Activated CD4-positive, alpha-beta T cell treated with anti-CD3 and anti-CD28 coated beads, Interleukin-2, amount 50 U/mL, for 16 hours (primary cell): ENCODE results near the gene RNPEPL1.
"Not testable (repeated sequence)": the region's sequence is repeated elsewhere in the genome, so short reads cannot be mapped to it uniquely, and the experiment has no call there.

Experiments
- DNase-seq: peaks from one replicate; pipeline ENCODE4 v3.0.0-alpha.2; 2020

RNPEPL1 gene

DNA sequence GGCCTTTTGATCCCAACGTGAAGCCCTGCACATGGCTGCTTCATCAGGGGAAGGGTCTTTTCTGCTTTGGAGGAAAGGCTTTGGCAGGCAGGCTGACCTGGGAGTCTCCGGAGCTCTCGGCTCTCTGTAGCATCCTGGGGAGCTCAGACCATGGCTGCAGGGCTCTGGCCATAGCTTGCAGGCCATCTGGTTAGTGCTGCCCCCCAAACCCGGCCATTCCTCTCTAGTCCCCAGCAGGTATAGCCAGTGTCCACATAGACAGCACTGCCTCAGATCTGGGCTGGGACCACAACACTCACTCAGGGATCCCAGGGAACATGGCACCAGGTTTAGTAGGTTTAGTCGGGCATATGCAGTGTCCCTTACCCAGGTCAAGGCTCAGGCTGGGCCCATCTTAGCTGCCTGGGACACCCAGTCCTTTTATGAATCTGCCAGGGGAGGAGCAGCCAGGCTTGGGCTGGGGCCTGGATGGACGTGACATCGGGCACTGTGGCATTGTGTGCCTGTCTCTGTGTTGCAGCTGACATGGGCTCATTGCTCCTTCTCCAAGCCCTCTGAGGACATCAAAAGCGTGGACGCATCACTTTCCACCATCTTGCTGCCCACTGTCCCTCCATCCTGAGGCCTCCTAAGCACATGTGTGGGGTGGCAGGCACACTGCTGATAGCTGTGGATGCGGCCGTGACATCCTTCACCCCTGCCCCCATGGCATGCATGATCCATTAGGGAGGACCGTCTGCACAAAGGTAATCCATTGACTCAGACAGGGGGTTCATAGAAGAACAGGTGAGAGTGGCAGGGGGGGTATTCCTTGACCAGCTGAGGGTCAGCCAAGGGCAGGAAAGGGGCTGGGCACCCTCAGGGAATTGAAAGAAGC, 37.8 kb downstream of the RNPEPL1 start:
- no peak for DNase-seq

DNA sequence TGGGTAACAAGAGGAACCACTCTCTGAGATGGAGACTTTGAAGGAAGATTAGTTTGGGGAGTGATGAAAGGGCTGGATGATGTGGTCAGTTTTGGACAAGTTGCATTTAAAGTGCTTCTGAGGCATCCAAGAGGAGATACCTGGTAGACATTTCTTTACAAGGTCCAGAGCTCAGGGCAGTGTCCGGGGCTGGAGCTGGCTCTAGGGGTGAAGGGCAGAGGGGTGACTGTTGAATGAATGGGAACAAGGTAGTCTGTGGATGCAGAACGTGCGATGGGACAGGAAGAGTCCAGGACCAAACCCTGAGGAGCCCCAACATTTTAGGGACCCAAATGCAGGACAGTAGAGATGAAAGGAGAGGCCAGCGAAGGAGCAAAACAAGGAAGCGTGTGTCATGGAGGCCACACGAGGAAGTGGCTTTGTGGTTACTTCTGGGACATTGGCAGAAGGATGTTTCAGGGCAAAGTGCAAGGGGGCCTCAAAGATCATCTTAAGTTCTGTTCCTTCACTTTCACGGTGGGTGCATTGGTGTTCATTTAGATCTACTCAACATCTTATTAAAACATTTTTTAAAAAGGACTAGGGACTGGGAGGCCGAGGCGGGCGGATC, 43.4 kb downstream of the RNPEPL1 start:
- DNase-seq: peak; percentile 36

GRCh38 chr2:240613781-240614180, 45.5 kb downstream of the RNPEPL1 start:
- no peak for DNase-seq

- no peak for DNase-seq
Measured at GRCh38 chr2:240614391-240614790, 46.1 kb downstream of the RNPEPL1 start.

- DNase-seq: no peak
Measured at GRCh38 chr2:240615396-240615795, 47.1 kb downstream of the RNPEPL1 start.

DNA sequence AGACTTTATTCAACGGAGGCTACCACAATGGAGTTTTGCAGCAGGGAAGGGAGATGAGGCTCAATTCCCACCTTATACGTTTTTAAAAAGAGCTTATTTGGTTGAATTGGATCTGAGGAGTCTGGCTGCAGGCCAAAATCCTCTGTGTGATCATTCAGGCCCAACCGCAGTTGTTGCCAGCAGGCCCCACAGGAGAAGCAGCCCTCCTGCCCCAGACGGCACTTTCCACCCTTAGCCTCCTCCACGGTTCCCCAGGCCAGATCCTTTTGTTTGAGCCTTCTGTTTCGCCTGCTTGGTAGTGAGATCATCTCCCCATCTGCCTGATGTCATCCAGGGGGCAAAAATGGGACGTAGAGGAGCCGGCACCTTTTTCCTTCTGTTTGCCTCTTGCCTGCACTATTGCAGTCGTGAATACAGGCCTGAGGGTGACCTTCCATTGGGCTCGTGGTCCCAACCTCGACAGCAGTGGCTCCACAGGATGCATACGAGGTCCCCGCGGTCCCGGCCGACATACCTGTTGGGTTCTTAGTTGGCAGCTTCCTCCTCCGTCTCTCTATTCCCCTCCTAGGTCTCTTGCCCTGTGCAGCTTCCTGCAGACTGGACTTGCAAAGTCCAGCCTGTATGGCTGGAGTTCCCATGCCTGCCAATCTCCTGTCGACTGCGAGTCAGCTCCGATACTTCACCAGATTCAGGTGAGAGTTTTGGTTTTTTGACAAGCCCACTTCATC, 47.7 kb downstream of the RNPEPL1 start:
- no peak for DNase-seq

DNA sequence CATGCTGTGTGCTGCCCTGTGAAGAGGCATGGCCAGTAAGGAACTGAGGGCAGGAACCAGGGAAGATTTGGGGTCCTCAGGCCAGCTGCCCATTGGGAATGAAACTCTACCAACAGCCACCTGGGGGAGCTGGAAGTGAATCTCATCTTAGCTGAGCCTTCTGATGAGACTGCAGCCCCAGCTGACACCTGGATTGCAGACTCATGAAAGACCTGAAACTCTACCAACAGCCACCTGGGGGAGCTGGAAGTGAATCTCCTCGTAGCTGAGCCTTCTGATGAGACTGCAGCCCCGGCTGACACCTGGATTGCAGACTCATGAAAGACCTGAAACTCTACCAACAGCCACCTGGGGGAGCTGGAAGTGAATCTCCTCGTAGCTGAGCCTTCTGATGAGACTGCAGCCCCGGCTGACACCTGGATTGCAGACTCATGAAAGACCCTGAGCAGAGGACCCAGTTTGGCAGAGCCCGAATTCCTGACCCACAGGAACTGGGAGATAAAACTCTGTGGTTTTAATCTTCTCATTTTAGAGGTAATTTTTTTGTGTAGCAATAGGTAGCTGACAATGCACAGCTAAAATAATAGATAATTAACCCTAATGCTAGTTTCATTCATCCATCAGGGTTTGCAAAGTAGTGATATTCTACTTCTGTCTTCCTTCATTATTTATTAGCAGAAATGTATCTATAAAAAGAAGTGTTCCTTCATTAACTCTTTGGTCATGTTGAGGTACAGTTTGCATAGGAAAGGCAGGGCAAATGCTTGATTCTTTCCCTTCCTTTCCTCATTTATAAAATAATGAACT, 48.8 kb downstream of the RNPEPL1 start:
- not testable (repeated sequence) for DNase-seq

DNA sequence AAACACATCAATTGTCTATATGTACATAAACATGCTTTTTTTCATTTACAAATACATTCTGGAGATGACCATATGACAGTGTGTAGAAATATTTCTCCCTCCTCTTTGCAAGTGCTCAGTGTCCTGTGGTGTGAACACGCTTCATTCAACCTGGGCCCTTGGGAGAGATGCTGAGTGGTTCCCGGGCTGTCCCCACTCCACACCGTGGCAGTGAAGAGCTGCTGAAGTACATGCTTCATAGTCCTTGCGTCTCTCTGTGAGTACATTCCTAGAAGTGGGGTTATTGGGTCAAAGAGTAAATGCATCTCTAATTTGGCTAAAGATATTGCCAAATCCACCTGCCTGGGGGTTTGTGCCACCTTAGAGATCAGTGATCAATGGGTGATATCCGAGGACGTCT, 50.5 kb downstream of the RNPEPL1 start:
- DNase-seq: no peak

DNA sequence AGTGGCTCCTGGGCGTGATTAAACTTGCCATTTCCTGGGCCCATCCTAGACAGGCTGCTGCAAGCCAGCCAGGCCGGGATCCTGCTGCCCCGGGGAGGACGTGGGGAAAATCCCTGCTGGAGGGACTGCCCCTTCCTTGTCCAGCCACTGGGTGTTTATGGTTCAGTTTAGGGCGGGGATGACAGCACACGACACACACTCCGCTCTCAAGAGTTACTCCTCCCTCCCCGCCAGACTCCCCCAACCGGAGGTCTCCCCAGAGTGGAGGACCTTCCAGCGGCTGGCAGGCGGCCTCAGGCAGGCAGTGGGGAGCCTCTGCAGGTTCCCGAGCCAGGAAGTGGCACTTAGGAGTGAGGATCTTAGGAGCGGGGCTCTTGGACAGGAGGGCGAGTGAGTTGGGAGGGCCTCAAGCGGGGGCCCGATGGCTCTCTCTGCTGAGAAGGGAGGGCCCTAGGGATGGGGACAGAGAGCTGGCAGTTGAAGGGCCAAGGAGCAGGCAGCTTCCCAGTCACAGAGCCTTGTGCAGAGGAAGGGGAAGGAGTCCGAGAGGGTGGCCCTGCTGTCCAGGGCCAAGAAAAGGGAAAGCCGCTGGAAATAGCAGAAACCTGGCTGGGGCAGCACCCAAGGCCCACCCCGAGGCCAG, 51.3 kb downstream of the RNPEPL1 start:
- no peak for DNase-seq

GRCh38 chr2:240620149-240620731, 52.0 kb downstream of the RNPEPL1 start:
- no peak for DNase-seq

DNA sequence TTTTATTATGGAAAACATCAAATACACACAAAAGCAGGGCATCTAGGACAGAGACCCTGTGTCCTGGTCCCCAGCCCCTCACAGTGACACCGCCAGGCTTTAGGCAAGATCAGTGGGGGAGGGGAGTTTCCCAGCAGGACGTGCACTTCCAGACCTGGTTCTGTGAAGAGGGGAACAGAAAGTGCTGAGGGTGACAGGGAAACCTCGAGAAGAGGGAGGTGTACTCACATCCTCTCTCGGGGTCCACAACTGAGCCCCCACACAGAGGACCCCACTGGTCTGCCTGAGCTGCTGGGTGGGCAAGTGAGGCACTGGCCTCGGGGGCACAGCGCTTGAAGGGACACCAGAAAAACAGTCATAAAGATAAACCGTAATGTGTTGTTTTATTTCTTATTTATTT, 52.6 kb downstream of the RNPEPL1 start:
- no peak for DNase-seq

GRCh38 chr2:240622060-240622411, 53.8 kb downstream of the RNPEPL1 start:
- DNase-seq: no peak

DNA sequence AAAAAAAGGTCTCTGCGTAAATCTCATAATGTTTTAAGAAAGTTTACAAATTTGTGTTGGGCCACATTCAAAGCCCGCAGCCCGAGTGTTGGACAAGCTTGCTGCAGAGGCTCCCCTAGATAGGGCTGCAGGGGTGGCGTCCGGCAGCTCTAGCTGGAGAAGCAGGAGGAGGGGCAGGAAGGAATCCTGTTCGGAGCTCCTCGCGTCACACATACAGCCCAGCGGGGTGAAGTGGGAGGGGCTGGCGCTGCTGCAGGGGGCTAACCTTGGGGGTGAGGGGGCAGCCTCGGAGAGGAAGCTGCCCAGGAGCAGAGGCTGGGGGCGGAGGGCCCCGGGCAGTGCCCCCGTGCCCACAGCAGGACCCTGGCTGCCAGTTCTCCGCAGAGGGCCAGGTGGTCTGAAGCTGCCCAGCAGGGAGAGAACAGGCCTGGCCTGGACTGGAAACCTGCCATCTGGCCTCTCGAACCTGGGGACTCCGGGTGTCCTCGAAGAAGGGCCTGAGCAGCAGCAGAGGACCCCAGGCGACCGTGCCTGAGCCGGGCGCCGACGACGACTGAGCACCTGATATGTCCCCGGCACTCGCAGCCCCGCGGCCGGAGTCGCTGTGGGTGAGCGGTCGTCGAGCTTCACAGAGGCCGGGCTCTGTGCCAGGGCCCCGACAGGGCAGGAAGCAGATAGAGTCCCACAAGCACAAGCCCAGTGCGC, 54.4 kb downstream of the RNPEPL1 start:
- DNase-seq: no peak

- DNase-seq: no peak
Measured at GRCh38 chr2:240623531-240624010, 55.3 kb downstream of the RNPEPL1 start.

- DNase-seq: no peak
Measured at GRCh38 chr2:240624011-240624949, 56.0 kb downstream of the RNPEPL1 start.

DNA sequence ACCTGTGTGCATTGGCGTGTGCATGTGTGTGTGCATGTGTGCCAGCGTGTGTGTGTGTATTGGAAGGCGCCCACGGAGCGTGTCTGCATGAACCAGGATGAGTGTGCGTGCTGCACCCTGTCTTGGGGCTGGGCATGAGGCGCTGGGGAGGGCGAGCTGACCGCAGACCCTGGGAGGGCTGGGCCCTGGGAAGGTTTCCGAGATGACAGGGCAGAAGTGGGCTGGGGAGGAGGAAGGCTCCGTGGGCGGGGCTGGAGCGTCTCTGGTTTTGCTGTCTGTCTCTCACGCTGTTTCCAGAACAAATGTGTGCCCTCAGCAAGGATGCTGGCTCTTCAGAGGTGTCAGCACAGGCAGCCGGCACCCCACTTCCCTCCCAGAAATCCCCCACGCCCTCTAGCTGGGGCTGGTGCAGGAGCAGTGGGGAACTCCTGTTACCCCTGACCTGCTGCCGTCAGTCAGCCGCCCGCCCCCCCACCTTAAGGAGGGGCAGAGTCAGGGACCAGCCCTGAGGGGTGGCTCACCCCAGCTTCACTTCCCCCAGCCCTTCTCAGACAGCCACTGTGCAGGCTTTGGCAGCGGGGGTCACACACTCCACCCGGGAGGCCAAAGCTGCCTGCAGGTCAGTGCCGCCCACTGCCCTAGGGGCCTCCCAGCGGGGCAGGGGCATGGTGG, 56.8 kb downstream of the RNPEPL1 start, which contains the start of gene GPR35:
TSS of gene GPR35 (plus strand) at position 531 of the 672 bp plus-strand sequence. CDS start 4,473 bp downstream, outside the sequence.
- DNase-seq: peak; percentile 91

DNA sequence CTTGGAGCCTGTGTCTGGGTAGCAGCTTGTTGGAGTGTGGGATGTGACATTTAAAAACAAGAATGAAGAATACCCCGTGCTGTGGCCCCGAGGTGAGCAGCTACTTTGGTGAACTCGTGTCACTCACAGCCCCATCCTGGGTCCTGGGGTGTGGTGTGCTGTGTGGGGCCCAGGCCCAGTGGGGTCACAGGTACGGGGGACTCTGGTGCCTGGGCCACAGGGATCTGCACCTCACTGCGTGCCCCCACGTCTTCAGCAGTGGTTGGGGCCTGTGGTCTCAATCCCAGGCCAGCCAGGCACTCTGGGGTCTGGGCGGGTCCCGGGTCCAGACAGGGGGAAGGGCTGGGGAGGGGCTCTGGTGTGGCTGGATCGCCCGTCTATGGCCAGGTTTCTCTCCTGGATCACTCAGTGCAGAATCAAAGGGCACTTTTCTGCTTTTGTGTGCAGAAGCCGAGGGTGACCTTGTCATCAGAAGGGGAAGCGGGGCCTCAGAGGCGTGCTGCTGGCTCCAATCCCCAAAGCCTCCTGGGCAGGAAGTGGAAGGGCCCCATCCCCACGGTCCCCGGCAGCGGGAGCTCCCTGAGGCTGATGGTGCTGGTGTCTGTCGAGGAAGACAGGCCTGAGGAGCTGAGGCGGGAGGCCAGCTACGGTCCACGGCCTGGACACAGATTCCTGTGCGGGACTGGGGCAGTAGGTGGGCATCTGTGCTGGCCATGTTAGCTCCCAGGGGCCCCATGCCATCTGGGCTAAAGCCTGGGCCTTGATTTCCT, 58.4 kb downstream of the RNPEPL1 start:
- DNase-seq: peak; percentile 30

DNA sequence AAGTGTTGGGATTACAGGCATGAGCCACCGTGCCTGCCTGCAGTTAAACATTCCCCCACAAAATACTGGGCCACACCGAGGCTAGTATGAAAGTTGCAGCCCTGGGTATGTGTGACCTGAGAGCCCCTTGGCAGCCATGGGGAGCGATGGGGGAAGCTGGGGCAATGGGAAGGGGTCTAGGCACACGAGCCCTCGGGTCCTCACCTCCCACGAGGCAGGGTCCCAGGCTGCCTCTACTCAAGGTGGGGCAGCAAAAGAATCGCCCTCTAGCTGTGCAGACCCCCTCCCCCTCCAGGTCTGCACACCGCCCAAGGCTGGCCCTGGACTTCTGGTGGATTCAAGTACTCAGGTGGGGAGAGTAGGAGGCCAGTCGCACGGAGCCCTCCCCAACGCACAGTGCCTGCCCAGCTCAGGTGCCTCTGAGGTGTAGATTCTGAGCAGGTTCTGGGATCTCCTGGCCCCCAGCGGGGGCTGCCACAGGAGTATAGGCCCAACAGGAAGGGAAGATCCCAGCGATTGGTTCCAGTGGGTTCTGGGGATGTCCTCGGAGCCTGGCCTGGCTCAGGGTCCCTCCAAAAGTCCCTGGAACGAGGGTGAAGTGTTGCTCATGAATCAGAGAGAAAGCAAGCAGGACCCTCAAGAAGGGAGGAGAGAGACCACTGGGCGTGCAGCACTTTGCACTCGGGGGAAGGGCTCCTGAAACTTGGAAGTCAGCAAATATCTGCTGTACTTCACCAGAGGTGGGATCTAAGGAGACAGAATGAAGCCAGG, 59.6 kb downstream of the RNPEPL1 start:
- no peak for DNase-seq
